ENCODE measurements around the gene FHIT.
A peak's percentile ranks its signal among the peaks of the same experiment; 100 is the strongest.
"Not testable (repeated sequence)": the region's sequence is repeated elsewhere in the genome, so short reads cannot be mapped to it uniquely, and the experiment has no call there.

FHIT gene

DNA sequence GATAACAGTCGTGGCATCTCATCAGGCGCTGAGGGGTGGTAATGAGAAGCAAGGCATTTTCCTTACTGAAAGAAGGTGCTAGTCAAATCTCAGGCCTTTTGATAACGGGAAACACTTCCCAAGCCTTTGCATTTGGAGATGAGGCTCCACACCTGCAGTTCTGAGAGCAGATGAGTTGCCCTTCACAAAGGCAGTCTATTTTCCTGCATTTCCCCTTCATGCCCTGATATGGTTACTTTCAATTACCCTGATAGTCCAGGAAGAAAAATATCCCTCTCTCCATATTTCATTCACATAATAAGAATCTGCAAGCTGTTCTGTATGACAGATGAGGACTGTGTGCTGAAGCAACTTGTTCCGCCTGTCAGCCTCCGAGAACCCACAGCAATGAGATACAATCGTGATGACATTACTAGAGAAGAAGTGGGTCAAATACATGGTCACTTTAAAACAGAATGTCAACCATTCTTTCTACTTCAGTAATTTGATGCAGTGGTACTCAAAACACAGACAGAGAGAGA is 25.0 kb downstream of the FHIT start:
- DNase-seq (ENCODE audit: low read depth, low spot score): no peak

DNA sequence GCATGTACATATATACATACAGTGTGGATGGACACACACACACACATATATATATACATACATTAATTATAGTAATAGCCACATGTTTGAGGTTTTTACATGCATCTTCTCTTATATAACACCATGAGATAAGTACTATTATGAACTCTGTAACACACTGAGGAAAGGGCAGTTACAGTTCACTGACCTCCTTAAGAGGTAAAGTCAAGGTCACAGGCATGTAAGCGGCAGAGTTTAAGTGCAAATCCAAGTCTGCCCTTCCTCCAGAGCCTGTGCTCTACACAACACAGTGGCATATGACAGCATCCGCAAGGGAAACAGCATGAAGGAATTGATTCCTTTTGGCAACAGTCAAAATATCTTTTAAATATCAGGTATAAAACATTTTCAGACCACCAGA is 26.4 kb downstream of the FHIT start:
- no peak for DNase-seq (ENCODE audit: low read depth, low spot score)

DNA sequence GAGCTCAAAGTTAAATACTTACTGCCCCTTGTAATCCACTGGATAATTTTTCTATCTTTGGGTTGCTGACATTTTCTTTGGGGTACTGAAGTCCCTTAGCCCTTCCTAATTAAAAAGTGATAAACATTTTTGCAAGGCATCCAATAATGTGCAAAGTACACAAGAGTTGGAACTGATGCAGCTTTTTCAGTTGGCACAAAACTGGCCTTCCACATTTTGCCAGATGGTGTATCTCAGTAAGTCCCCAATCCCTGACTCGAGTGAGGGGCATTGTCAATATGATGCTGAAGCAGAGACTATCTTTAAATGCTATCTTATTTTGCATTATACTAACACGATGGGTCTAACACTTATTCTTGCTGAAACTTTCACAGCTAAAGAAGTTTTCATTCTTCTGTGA is 27.8 kb downstream of the FHIT start:
- no peak for DNase-seq (ENCODE audit: low read depth, low spot score)

DNA sequence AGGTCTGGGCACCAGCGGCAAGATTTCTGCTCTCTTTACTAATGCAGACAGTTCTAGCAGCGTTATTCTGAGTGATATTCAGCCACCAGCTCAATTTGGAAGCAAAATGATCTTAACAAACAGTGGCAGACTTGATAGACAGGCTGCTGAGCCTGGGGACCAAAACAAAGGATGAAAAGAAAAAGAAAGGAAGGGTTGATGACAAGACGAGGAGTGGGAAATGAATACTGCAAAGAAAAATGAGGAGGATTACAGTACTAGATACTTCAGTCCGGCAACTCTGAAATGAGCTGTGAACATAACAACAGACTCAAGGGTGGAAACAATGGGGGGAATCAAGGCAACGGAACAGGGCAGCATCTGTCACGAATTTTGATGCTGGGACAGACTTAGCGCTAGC is 28.8 kb downstream of the FHIT start:
- no peak for DNase-seq (ENCODE audit: low read depth, low spot score)

DNA sequence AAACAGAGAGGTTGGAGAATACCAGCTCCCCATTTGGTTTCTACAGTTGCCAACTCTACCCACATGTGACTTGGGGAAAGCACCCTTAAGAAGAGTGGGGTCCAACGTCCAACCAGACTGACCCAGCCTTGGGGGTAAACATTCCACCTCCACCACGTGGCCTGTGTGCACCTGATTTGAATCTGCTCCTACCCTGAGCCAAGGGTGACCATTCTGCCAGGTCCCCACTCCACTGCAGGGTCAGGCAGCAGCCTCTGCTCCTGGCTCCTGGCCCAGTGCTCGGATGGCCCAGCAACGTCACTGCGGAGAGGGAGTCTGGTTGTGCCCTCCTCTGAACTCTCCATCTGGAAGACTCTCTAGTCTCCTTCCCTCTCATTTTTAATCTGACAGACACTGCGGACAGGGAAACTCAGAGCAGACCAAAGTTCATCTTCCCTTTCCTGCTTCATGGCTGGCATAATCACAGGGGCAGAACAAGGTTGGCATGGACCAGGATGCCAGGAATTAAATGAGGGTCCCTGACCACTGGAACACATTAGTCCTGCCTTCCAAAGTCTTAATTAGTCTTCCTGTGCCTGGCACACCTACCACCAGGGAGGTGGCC is 29.4 kb downstream of the FHIT start:
- no peak for DNase-seq (ENCODE audit: low read depth, low spot score)

DNA sequence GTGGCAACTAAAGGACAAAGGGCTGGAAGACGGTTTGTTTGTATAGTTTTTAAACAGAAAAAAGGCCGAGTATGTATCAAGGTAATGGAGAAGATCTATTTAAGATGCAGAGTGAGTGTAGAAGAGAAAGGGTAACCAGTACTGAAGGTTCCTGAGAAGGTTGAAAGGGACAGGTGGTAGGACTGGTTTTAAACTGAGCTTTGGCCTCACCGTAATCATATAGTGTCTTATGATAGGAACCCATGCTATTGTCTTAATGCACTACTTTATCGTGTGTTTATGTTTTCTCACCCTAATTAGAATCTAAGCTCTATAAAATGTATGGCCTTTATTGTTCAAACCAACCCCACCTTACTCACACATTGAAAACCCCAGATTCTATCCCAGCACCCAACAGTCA is 32.7 kb downstream of the FHIT start:
- DNase-seq (ENCODE audit: low read depth, low spot score): no peak

DNA sequence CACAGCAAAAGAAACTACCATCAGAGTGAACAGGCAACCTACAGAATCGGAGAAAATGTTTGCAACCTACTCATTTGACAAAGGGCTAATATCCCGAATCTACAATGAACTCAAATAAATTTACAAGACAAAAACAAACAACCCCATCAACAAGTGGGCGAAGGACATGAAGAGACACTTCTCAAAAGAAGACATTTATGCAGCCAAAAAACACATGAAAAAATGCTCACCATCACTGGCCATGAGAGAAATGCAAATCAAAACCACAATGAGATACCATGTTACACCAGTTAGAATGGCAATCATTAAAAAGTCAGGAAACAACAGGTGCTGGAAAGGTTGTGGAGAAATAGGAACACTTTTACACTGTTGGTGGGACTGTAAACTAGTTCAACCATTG is 35.1 kb downstream of the FHIT start:
- not testable (repeated sequence) for DNase-seq (ENCODE audit: low read depth, low spot score)

DNA sequence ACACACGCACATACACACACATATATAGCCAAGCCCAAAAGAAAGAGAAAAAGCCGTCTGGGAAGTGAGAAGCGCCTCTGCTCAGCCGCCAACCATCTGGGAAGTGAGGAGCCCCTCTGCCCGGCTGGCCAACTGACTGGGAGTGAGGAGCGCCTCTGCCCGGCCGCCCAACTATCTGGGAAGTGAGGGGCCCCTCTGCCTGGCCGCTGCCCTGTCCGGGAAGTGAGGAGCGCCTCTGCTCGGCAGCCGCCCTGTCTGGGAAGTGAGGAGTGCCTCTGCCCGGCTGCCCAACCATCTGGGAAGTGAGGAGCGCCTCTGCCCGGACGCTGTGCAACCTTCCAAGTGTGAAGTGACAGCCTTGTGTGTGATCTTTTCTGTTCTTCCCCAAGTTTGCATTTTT is 49.2 kb downstream of the FHIT start:
- no peak for DNase-seq (ENCODE audit: low read depth, low spot score)

DNA sequence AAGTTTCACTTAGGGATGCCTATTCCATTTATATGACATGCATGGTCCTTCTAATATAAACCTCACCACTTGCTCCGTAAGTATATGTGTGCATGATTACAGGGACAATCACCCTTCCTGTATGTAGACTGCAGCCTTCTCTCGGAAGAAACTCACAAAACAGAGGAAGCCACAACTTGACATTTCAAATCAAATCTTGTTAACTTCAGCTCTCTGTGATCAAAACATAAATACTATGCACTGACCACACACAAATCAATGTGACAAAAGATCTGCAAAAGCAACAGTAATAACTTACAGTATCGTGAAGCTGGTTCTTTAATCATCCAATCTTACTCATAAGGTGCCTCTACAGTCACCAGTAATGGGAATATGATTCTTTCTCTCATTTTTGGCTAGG is 50.2 kb downstream of the FHIT start:
- DNase-seq (ENCODE audit: low read depth, low spot score): peak; percentile 5

DNA sequence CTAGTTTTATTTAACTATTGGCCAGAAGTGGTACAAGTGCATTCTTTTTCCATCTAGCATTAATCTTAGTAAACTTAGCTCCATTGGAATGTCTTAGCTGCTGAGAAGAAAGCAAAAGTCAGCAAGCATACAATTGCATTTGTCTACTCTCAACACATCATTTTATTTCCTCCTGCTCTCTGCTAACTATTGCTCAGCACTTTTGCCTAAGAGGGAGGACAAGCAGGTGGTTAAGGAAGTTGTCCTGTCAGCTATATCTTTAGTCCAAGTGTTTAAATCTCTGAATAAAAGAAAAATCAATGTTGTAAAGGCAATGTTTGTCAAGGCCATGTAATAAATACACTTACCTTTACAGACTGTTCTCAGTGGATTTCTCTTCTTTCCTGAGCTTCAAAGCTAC is 51.0 kb downstream of the FHIT start:
- no peak for DNase-seq (ENCODE audit: low read depth, low spot score)

DNA sequence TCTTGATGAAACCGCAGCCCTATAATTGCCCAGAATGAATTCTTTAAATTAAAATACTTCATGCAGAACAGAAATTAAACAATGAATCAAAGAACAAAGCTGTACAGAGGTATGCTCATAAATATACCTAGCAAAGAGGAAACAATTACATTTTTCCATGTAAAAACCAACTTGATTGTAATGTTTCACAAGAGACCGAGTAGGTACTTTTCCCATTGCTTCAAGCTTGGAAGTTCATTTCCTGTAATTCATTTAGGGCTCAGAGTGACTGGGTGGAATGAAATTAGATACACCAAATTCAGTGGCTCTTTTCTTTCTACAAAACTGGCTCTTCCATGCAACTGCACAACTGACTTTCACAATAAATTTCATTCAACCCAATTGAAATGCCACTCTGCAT is 51.4 kb downstream of the FHIT start:
- DNase-seq (ENCODE audit: low read depth, low spot score): no peak

DNA sequence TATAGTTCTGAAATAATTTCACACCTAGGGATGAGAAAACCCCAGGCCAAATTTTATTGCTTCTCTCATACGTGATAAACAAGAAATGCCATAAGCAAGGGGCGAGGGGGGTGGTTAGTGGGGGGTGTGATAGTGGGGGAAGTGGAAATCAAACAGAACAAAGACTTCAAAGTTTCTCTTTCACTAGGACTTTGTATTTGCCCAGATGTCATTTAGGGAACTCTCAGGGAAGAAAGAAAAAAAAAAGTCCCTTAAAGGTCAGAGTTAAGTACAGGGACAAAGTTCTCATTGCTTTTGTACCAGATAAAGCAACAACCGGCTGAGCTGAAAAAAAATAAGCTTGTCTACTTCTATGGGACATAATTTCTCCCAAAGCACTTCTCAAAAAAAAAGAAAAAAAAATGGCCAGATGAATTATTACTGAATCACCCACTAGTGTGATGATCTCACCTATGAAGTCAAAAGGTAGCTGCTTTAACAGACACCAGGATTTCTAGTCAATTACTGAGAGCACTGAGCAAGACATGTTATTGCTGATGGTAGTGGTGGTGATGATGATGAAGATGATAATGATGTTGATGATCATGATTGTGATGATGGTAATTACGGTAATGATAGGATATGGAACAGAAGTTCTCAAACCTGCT is 56.2 kb downstream of the FHIT start:
- no peak for DNase-seq (ENCODE audit: low read depth, low spot score)

DNA sequence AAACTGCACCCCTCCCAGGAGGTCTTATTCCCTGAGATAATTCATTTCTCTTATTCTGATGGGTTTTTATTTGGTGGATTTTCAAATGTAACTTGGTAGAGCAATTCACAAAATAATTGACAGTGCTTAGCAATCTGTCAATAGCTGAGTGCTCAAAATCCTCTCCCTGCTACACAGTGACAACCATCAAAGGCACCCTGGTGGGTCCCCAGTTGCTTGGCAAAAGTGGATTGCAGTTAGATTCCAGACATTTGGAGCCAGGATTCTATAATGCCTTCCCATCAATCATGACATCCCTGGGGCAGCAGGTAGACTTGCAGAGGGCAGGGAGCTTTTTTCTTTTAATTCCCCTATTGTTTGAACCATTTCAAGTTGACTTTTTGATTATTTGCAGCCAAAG is 59.0 kb downstream of the FHIT start:
- DNase-seq (ENCODE audit: low read depth, low spot score): no peak

DNA sequence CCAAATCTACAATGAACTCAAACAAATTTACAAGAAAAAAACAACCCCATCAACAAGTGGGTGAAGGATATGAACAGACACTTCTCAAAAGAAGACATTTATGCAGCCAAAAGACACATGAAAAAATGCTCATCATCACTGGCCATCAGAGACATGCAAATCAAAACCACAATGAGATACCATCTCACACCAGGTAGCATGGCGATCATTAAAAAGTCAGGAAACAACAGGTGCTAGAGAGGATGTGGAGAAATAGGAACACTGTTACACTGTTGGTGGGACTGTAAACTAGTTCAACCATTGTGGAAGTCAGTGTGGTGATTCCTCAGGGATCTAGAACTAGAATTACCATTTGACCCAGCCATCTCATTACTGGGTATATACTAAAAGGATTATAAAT is 61.0 kb downstream of the FHIT start:
- DNase-seq (ENCODE audit: low read depth, low spot score): not testable (repeated sequence)

DNA sequence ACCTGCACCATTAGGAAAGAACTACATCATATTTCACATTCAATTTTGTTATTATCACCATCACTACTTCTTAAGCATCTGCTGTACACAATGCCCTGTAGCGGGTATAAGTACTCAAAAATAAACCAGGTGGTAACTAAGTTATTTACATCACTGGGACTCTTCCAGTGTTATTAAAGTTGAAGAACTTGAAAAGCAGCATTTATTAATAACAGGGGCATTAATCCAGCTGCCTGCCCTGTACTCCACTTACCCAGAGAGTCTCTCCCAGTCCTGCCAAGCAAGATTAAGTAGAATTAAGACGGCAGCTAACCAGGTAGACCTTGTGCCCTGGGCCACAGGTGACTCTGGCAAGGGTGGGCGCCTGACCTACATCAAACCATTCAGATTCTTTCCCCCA is 65.2 kb downstream of the FHIT start:
- no peak for DNase-seq (ENCODE audit: low read depth, low spot score)

DNA sequence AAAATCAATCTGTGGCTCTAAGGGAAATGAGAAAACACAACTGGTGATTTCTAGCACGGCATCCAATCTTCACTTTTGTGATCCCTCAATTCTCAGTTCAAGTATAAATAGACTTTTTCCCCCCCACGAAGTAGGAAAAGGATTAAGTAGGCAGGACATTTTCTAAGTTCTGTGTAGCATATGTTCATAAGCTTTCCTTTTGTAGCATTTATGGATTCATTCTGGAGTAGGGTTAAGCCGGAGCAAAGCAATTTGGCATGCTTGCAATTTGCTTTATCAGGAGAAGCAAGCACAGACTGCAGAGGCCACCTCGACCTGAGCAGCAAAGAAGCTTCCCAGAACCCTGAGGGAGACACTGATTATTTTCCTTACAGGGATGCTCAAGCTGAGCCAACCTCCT is 66.3 kb downstream of the FHIT start:
- DNase-seq (ENCODE audit: low read depth, low spot score): no peak

DNA sequence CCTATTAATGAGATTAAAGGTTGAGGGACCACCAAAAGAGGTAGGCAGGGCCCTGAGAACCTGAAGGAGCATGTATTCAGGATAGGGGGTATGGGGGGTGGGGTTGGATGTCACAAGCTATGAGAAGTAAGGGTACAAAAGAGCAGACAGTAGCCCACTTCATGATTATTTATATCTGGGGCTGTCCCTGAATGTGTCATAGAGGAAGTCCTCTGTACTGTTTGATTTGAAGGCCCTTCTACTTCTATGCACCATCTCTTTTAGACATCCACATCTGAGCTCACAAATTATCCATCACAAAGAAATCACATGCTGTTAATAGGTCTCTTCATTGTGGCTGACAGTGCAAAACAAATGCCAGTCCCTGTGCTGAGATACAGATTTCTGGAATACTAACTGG is 68.6 kb downstream of the FHIT start:
- DNase-seq (ENCODE audit: low read depth, low spot score): no peak

DNA sequence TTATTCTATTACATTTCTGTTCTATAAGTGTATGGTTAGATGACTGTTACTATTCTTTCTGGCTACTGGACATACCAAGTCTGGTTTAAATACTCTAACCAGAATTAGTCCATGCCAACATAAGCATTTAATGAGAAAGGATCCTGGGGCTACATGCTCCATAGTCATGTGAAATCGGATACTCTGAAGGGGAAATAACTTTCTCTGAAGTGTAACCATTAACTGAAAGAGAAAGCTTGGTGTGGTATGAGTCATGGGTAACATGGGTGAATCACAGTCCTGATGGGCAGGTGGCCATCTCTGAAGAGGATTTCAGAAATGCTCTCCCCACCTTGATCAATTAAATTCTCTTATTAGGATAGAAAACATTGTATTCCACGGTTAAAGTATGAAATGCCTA is 69.4 kb downstream of the FHIT start:
- peak; percentile 85 for DNase-seq (ENCODE audit: low read depth, low spot score)

DNA sequence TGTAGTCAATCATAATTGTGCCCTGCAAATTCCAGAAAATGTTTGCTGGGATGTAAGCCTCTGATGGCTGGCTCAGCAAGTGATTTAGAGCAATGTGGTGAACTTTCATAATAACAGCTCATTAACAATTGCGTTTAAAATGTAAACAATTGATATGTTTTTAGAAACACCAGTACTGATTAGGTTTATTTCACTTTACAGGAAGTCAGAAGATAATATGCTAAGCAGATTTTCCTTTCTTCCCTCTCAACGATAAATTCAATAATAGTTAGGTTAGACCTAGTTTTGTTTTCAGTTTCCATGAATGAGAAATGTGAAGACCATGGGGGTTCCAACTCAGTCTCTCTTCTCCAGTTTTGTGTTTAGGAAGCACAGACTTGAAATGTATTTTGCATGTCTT is 71.0 kb downstream of the FHIT start:
- no peak for DNase-seq (ENCODE audit: low read depth, low spot score)

DNA sequence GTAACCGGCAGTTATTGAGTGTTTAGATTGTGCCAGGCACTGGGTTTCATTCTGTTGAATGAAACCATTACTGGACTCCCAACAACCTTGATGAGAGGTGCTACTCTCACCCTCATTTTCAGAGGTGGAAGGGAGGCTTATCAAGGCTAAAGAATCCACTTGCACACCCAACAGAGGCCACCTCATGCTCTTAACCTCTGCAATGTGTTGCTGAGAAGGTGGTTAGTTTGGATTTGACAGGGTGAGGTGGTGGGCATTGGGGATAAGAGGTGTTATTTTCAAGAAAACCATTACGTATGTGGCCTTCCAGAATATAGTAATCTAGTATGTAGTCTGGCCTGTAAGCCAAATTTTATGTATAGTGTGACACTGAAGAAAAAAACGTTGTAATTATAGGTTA is 73.1 kb downstream of the FHIT start:
- no peak for DNase-seq (ENCODE audit: low read depth, low spot score)

DNA sequence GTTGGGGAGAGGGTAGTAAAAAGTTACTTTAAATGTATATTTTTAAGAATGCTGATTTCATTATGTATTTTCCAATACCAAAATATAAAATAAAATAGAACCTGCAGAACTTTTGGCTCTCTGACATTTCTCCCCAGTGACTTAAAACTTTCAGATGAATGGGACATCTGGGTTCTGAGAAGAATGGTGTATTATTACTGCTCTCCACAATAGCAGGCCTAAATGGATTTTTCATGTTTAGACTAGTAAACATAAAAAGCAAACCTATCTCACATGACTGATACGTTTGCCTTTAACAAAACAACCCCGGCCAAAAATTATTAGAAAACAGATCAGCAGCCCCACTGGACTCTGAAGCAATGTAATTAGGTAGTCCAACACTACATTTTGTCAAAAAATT is 73.8 kb downstream of the FHIT start:
- no peak for DNase-seq (ENCODE audit: low read depth, low spot score)

DNA sequence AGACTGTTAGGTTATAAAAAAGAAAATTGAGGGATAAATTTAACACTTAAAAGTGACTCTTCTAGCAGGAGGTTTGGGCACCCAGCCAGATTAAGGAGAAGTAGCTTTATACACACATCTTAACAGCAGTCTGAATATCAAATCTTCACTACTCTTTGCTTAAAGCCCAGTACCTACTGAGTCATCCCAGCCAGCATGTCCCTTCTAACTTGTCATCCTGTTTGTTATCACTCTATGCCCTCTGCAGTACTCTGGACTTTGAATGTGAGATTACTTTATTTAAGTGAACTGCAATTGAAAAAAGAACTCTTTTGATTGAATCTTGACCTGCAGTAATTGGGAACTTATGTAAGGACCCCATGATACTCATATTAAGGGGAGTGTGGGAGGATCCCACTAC is 77.6 kb downstream of the FHIT start:
- peak; percentile 37 for DNase-seq (ENCODE audit: low read depth, low spot score)

DNA sequence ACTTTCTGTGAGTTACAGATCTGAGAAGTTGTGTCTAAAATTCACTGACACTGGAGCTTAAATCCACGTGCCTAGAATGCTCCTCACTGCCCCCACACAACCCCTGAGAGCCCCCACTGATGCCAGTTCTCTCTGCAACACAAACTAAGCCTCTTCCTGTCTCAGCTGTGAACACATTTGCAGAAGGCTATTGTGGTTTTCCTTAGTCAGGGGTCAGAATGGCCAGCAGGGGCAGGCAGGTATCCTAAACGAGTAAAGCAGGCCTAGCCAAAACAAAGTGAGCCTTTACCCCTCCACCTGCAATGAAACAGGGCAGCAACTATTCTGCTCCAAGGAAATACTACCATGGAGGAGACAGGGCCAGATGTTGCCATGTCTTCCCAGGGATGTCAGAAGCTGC is 78.6 kb downstream of the FHIT start:
- no peak for DNase-seq (ENCODE audit: low read depth, low spot score)

DNA sequence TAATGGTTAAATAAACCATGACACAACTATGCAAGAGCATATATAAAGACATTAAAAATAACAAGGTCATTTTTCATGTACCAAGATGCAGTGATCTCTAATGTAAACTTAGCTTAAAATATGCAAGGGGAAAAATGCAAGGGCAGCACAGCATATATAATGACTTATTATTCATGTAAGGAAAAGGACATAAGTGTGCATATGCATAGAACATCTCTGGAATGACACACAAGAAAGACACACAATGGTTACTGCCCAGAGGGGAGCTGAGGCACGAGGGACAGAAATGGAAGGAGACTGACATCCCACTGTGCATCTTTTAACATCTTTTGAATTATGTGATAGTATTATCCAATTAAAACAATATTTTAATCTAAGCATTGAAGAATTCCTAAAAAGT is 79.0 kb downstream of the FHIT start:
- no peak for DNase-seq (ENCODE audit: low read depth, low spot score)

Data from astrocyte of the hippocampus (primary cell).